GM23248 (cell line): ENCODE measurements around the gene DISP2. TPM values are rescaled to one million over a fixed set of nuclear protein-coding genes. Genes with fewer than 3 reads are reported as not detected.

Experiments
- DNase-seq: peaks from one replicate; pipeline ENCODE4 v3.0.0-alpha.2; 2015
- H2AFZ ChIP-seq: fragments of 200-600 bp; sonication (generic); 2 replicates; pipeline ENCODE4 v1.6.1; 2016; ENCODE audit warnings: antibody characterized with exemption
- H3F3A ChIP-seq: fragments of 200-600 bp; sonication (generic); 2 replicates; pipeline ENCODE4 v1.6.1; 2016; ENCODE audit warnings: mild to moderate bottlenecking, antibody characterized with exemption, mixed run types; ENCODE audit not compliant: insufficient read depth
- H3K27ac ChIP-seq: fragments of 200-600 bp; sonication (generic); 2 replicates; pipeline ENCODE4 v1.5.1; 2016; ENCODE audit warnings: mild to moderate bottlenecking
- H3K27me3 ChIP-seq: fragments of 200-600 bp; sonication (generic); replicated peaks from 2 replicates; pipeline ENCODE4 v1.6.1; 2016; ENCODE audit warnings: mild to moderate bottlenecking; ENCODE audit not compliant: insufficient read depth
- H3K36me3 ChIP-seq: fragments of 200-600 bp; sonication (generic); 2 replicates; pipeline ENCODE4 v1.6.1; 2016; ENCODE audit warnings: low read depth, mild to moderate bottlenecking
- H3K4me1 ChIP-seq: fragments of 200-600 bp; sonication (generic); 2 replicates; pipeline ENCODE4 v1.6.1; 2016; ENCODE audit warnings: mild to moderate bottlenecking; ENCODE audit not compliant: insufficient read depth
- H3K4me2 ChIP-seq: fragments of 200-600 bp; sonication (generic); one replicate; pipeline ENCODE4 v1.6.1; 2016; ENCODE audit warnings: mild to moderate bottlenecking; ENCODE audit not compliant: unreplicated experiment
- H3K4me3 ChIP-seq: fragments of 200-600 bp; sonication (generic); 2 replicates; pipeline ENCODE4 v1.5.1; 2016; ENCODE audit warnings: mild to moderate bottlenecking
- H3K79me2 ChIP-seq: fragments of 200-600 bp; sonication (generic); 2 replicates; pipeline ENCODE4 v1.6.1; 2016; ENCODE audit warnings: mild to moderate bottlenecking; ENCODE audit not compliant: insufficient read depth
- H3K9ac ChIP-seq: fragments of 200-600 bp; sonication (generic); 2 replicates; pipeline ENCODE4 v1.6.1; 2016; ENCODE audit warnings: mild to moderate bottlenecking
- H3K9me2 ChIP-seq: fragments of 200-600 bp; sonication (generic); 2 replicates; pipeline ENCODE4 v1.6.1; 2016; ENCODE audit warnings: mixed run types, mild to moderate bottlenecking, moderate library complexity; ENCODE audit not compliant: insufficient read depth
- H3K9me3 ChIP-seq: fragments of 200-600 bp; sonication (generic); one replicate; pipeline ENCODE4 v1.6.1; 2017; ENCODE audit warnings: low read depth
- H4K20me1 ChIP-seq: fragments of 200-600 bp; sonication (generic); 2 replicates; pipeline ENCODE4 v1.6.0; 2016; ENCODE audit not compliant: insufficient read depth
- EZH2 ChIP-seq: fragments of 200-600 bp; sonication (generic); IDR thresholded peaks from 2 replicates; pipeline ENCODE4 v1.6.1; 2018; ENCODE audit warnings: antibody characterized with exemption, mild to moderate bottlenecking; ENCODE audit not compliant: insufficient read depth, poor library complexity, severe bottlenecking
- EZH2phosphoT487 ChIP-seq: fragments of 200-600 bp; sonication (generic); IDR thresholded peaks from 2 replicates; pipeline ENCODE4 v1.6.1; 2018; ENCODE audit warnings: antibody characterized with exemption, moderate library complexity, mild to moderate bottlenecking, low read depth; ENCODE audit not compliant: insufficient read depth
- WGBS, 2 experiments: methylation state at CpG; one replicate each; pipeline ENCODE4 v1.1.6; 2015 to 2017; ENCODE audit warnings: low lambda C conversion rate in 2 of 2, low coverage in 1 of 2; ENCODE audit errors: missing lambda C conversion rate in 2 of 2; 5-methylcytosine and 5-hydroxymethylcytosine counted together
- in situ Hi-C: fragments of 300-500 bp; cut with MboI; formaldehyde crosslinking; loops from 2 replicates; pipeline ENCODE4 v1.15.0; 2020
- polyA plus RNA-seq: library from polyadenylated mRNA; unstranded; fragments of >200 nt; fragmentation: Nextera tagmentation; extraction: Ambion mirVana; gene quantifications from 2 replicates; pipeline ENCODE4 v1.2.1, GENCODE V29; 2016
- total RNA-seq: library from RNA; depleted of rRNA; stranded (reverse); fragments of >200 nt; shearing (Covaris generic); gene quantifications from 2 replicates; pipeline ENCODE4 v1.2.3, GENCODE V29; 2014

DISP2 gene
- total and polyA plus RNA-seq, 2 experiments from 2014 or later: 0.11 to 0.51 TPM

- peaks cover 26% of the 10 kb centered on the region for H3F3A ChIP-seq
- no peak for DNase-seq
- H3K4me1 ChIP-seq: peaks cover 57% of the 10 kb centered on the region
- H3K4me2 ChIP-seq: peak overlapping the region; percentile 90
- H3K9me2 ChIP-seq: no peaks in the 10 kb centered on the region
- peak overlapping the region; percentile 99 for H3K27ac ChIP-seq
- TF ChIP-seq EZH2phosphoT487: no peak
- TF ChIP-seq EZH2: no peak
- H3K79me2 ChIP-seq: peaks cover 29% of the 10 kb centered on the region
- in situ Hi-C loops: no loop called here
- H4K20me1 ChIP-seq: no peaks in the 10 kb centered on the region
- H3K9me3 ChIP-seq: no peaks in the 10 kb centered on the region
- no peaks in the 10 kb centered on the region for H3K27me3 ChIP-seq
- H3K9ac ChIP-seq: peak overlapping the region; percentile 96
- no peak overlapping the region for H2AFZ ChIP-seq
- H3K36me3 ChIP-seq: peaks cover 7% of the 10 kb centered on the region; the same call in 1 of the 2 replicates
- peak overlapping the region; percentile 79 for H3K4me3 ChIP-seq
- 66 to 78% methylated on average over 7 of the region's 7 CpGs for WGBS, 2 experiments
Measured at GRCh38 chr15:40339621-40339945, 18.4 kb upstream of the DISP2 start.

GRCh38 chr15:40340038-40340739 lies 17.8 kb upstream of the DISP2 start:
- H3K79me2 ChIP-seq: peaks cover 29% of the 10 kb centered on the region
- 2 to 3% methylated on average over 13 to 14 of the region's 14 CpGs for WGBS, 2 experiments
- in situ Hi-C loops: no loop called here

GRCh38 chr15:40340740-40341400 lies 17.1 kb upstream of the DISP2 start, which contains the start of gene CCDC9B:
Gene CCDC9B, minus strand, starts transcription at chr15:40340939. Its CDS starts 120 bp downstream, at chr15:40340819.
- H3K27ac ChIP-seq: peak within 1 kb of the TSS; percentile 99
- no peaks in the 10 kb centered on the region for H4K20me1 ChIP-seq
- H3K4me1 ChIP-seq: peaks cover 57% of the 10 kb centered on the region
- no peaks in the 10 kb centered on the region for H3K9me3 ChIP-seq
- peaks cover 29% of the 10 kb centered on the region for H3K79me2 ChIP-seq
- DNase-seq: peak; percentile 94
- peak within 1 kb of the TSS; percentile 79 for H3K4me3 ChIP-seq
- H3K9ac ChIP-seq: peak within 1 kb of the TSS; percentile 96
- 9 to 10% methylated on average over 17 of the region's 17 CpGs for WGBS, 2 experiments
- H2AFZ ChIP-seq: peak within 1 kb of the TSS; percentile 57
- H3K4me2 ChIP-seq: peak within 1 kb of the TSS; percentile 90
- peaks cover 7% of the 10 kb centered on the region; the same call in 1 of the 2 replicates for H3K36me3 ChIP-seq
- in situ Hi-C loops: no loop called here
- H3K27me3 ChIP-seq: no peaks in the 10 kb centered on the region
- no peaks in the 10 kb centered on the region for H3K9me2 ChIP-seq
- peaks cover 26% of the 10 kb centered on the region for H3F3A ChIP-seq
- TF ChIP-seq EZH2phosphoT487: no peak
- TF ChIP-seq EZH2: no peak

More at GRCh38 chr15:40340038-40340739, 17.8 kb upstream of the DISP2 start:
- H2AFZ ChIP-seq: peak overlapping the region; percentile 41; the same call in 1 of the 2 replicates
- peak overlapping the region; percentile 96 for H3K9ac ChIP-seq
- TF ChIP-seq EZH2phosphoT487 (no peak), EZH2 (no peak)
- DNase-seq: peak; percentile 77
- peak overlapping the region; percentile 90 for H3K4me2 ChIP-seq
- peak overlapping the region; percentile 99 for H3K27ac ChIP-seq
- H3K4me3 ChIP-seq: peak overlapping the region; percentile 79
- no peaks in the 10 kb centered on the region for H3K9me2 ChIP-seq
- no peaks in the 10 kb centered on the region for H3K9me3 ChIP-seq
- H3K36me3 ChIP-seq: peaks cover 7% of the 10 kb centered on the region; the same call in 1 of the 2 replicates
- peaks cover 57% of the 10 kb centered on the region for H3K4me1 ChIP-seq
- peaks cover 26% of the 10 kb centered on the region for H3F3A ChIP-seq
- no peaks in the 10 kb centered on the region for H3K27me3 ChIP-seq
- no peaks in the 10 kb centered on the region for H4K20me1 ChIP-seq

GRCh38 chr15:40342416-40343320 lies 15.4 kb upstream of the DISP2 start:
- no peaks in the 10 kb centered on the region for H4K20me1 ChIP-seq
- peaks cover 26% of the 10 kb centered on the region for H3F3A ChIP-seq
- peaks cover 18% of the 10 kb centered on the region for H3K79me2 ChIP-seq
- WGBS, 2 experiments: 44 to 51% methylated on average over 7 of the region's 7 CpGs
- peak; percentile 58 for DNase-seq
- H3K9me2 ChIP-seq: no peaks in the 10 kb centered on the region
- peak overlapping the region; percentile 50 for H2AFZ ChIP-seq
- H3K4me2 ChIP-seq: peak overlapping the region; percentile 31
- peaks cover 56% of the 10 kb centered on the region for H3K4me1 ChIP-seq
- H3K27ac ChIP-seq: peak overlapping the region; percentile 99
- TF ChIP-seq EZH2phosphoT487: no peak
- no peak for TF ChIP-seq EZH2
- no peaks in the 10 kb centered on the region for H3K9me3 ChIP-seq
- H3K27me3 ChIP-seq: no peaks in the 10 kb centered on the region
- peak overlapping the region; percentile 61 for H3K9ac ChIP-seq
- no peaks in the 10 kb centered on the region for H3K36me3 ChIP-seq
- in situ Hi-C loops: no loop called here
- H3K4me3 ChIP-seq: no peak overlapping the region
